HL-60 (cell line): ENCODE measurements around the gene ADRM1.

Experiments used
- DNase-seq, 2 experiments: peaks; one replicate each; pipeline ENCODE4 v3.0.0-alpha.2; 2010 to 2020; ENCODE audit warnings: low read depth in 1 of 2, low spot score in 1 of 2
- H3K27ac ChIP-seq: fragments of 250-450 bp; sonication (Bioruptor Pico); replicated peaks from 2 replicates; pipeline ENCODE4 v1.5.1; 2020; ENCODE audit warnings: mild to moderate bottlenecking, moderate library complexity
- H3K27me3 ChIP-seq: fragments of 250-450 bp; sonication (Bioruptor Pico); 2 replicates; pipeline ENCODE4 v1.5.1; 2021; ENCODE audit warnings: mild to moderate bottlenecking, moderate library complexity; ENCODE audit not compliant: insufficient read depth, poor library complexity, severe bottlenecking
- H3K4me3 ChIP-seq: replicated peaks from 2 replicates; pipeline ENCODE4 v1.5.1; 2011; ENCODE audit warnings: mild to moderate bottlenecking, control low read depth, low read length; ENCODE audit not compliant: insufficient read depth
- CTCF ChIP-seq: IDR thresholded peaks from one replicate; pipeline ENCODE4 v1.5.1; 2011; ENCODE audit warnings: low read length, control low read depth, inconsistent platforms; ENCODE audit not compliant: insufficient read depth
- GABPA ChIP-seq: IDR thresholded peaks from 2 replicates; pipeline ENCODE4 v1.6.1; 2012; ENCODE audit warnings: low read depth
- POLR2AphosphoS5 ChIP-seq: IDR thresholded peaks from 2 replicates; pipeline ENCODE4 v1.6.1; 2012; ENCODE audit warnings: low read depth
- REST ChIP-seq: IDR thresholded peaks from 2 replicates; pipeline ENCODE4 v1.6.1; 2012; ENCODE audit warnings: low read depth; ENCODE audit not compliant: insufficient replicate concordance
- SPI1 ChIP-seq: IDR thresholded peaks from 2 replicates; pipeline ENCODE4 v1.6.1; 2012; ENCODE audit warnings: low read depth, mild to moderate bottlenecking, borderline replicate concordance

ADRM1 gene

GRCh38 chr20:62323146-62323979 is 20.6 kb downstream of the ADRM1 start:
- no peak overlapping the region for H3K4me3 ChIP-seq
- no peak for DNase-seq
- no peaks in the 10 kb centered on the region for H3K27me3 ChIP-seq
- no peak overlapping the region for H3K27ac ChIP-seq
- TF ChIP-seq CTCF: no peak
- TF ChIP-seq POLR2AphosphoS5: no peak
- no peak for TF ChIP-seq REST
- TF ChIP-seq GABPA: no peak
- TF ChIP-seq SPI1: no peak

- Histone ChIP-seq H3K27me3 (no peaks in the 10 kb centered on the region), H3K27ac (no peak overlapping the region), H3K4me3 (no peak overlapping the region)
- DNase-seq: no peak
- TF ChIP-seq POLR2AphosphoS5 (no peak), CTCF (no peak), GABPA (no peak), REST (no peak), SPI1 (no peak)
Observed at GRCh38 chr20:62323980-62324906, 21.4 kb downstream of the ADRM1 start.

- no peak for DNase-seq
- Histone ChIP-seq H3K27ac (no peak overlapping the region), H3K4me3 (no peak overlapping the region), H3K27me3 (no peaks in the 10 kb centered on the region)
- TF ChIP-seq SPI1: no peak
- no peak for TF ChIP-seq POLR2AphosphoS5
Observed at GRCh38 chr20:62325172-62325905, 22.5 kb downstream of the ADRM1 start.

DNA sequence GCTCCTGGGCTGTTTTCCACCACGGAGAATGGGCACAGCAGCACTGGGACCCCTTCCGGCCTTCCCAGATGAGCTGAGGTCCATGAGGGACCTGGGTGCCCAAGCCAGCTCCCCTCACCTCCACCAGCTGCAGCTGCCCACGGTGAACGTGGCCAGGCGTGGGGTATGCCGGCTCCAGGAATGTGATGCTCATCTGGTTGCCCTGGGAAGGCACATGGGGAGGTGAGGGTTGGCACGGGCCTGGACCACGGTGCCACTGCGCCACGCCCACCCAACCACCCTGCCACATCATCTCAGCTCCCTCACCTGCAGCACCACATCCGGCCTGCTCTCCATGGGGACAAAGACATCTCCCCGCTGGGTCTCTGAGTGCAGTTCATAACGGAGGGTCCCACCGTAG is 23.8 kb downstream of the ADRM1 start:
- DNase-seq: no peak
- Histone ChIP-seq H3K27ac (no peak overlapping the region), H3K4me3 (no peak overlapping the region), H3K27me3 (no peaks in the 10 kb centered on the region)
- TF ChIP-seq REST: no peak
